B cell (primary cell): Measurements from ENCODE around the gene XYLT1. TPM values are rescaled to one million over a fixed set of nuclear protein-coding genes. Genes with fewer than 3 reads are reported as not detected.

Experiments
- ATAC-seq: fragments of 200-7000 bp; cut with Tn5 transposase; one replicate; pipeline ENCODE4 v1.10.0; 2021; ENCODE audit warnings: low read depth, mild to moderate bottlenecking, moderate number of reproducible peaks, moderate library complexity
- CTCF ChIA-PET: fragments of 350-600 bp; sonication (Branson Sonifier 250); formaldehyde crosslinking; loops from one replicate; lab custom pipeline; 2021; ENCODE audit warnings: antibody characterized with exemption, inconsistent platforms; lab: Charles Lee
- POLR2A ChIA-PET: fragments of 350-600 bp; sonication (Branson Sonifier 250); formaldehyde crosslinking; loops from one replicate; lab custom pipeline; 2021; ENCODE audit warnings: antibody characterized with exemption; lab: Charles Lee
- DNase-seq: peaks from one replicate; pipeline ENCODE4 v3.0.0; 2013
- H2AFZ ChIP-seq: 2 replicates; pipeline ENCODE4 v1.6.1; 2012; ENCODE audit warnings: mild to moderate bottlenecking, low read depth, low read length; ENCODE audit not compliant: insufficient read depth, poor library complexity, severe bottlenecking
- H3K27ac ChIP-seq, 2 donors: 1 replicate in 1 of 2; 2 replicates in 1 of 2; pipeline ENCODE4 v1.5.1; 2012 to 2013; ENCODE audit warnings: low read length in 2 of 2, mild to moderate bottlenecking in 2 of 2, moderate library complexity in 1 of 2
- H3K27me3 ChIP-seq, 4 experiments: fragments of 200-600 bp in 1 of 4; sonication (generic) in 1 of 4; replicated peaks in 1 of 4; 1 replicate in 2 of 4; 2 replicates in 2 of 4; pipeline versions ENCODE4 v1.6.1 to v1.7.0; 2013 to 2016; ENCODE audit warnings: low read length in 3 of 4, mild to moderate bottlenecking in 2 of 4, mixed read lengths in 1 of 4, moderate library complexity in 1 of 4; ENCODE audit not compliant: insufficient read depth in 4 of 4, control insufficient read depth in 3 of 4; ENCODE audit errors: control extremely low read depth in 1 of 4
- H3K36me3 ChIP-seq, 2 experiments: replicated peaks in 1 of 2; 1 replicate in 1 of 2; 2 replicates in 1 of 2; pipeline versions ENCODE4 v1.6.1 to v1.7.1; 2013; ENCODE audit warnings: low read length in 1 of 2; ENCODE audit not compliant: insufficient read depth in 2 of 2, control insufficient read depth in 1 of 2; ENCODE audit errors: control extremely low read depth in 1 of 2, extremely low read depth in 1 of 2
- H3K4me1 ChIP-seq, 2 donors: fragments of 200-600 bp in 1 of 2; sonication (generic) in 1 of 2; 1 replicate in 1 of 2; 2 replicates in 1 of 2; pipeline versions ENCODE4 v1.5.1 to v1.6.1; 2013 to 2017; ENCODE audit warnings: low read length in 2 of 2; ENCODE audit not compliant: control insufficient read depth in 2 of 2, insufficient read depth in 2 of 2
- H3K4me2 ChIP-seq: replicated peaks from 2 replicates; pipeline ENCODE3; 2012; ENCODE audit warnings: mild to moderate bottlenecking, low read depth, low read length; ENCODE audit not compliant: poor library complexity, severe bottlenecking
- H3K4me3 ChIP-seq, 5 experiments: fragments of 200-600 bp in 1 of 5; sonication (generic) in 1 of 5; 1 replicate in 3 of 5; 2 replicates in 2 of 5; pipeline versions ENCODE4 v1.5.1 to v1.7.0; 2011 to 2016; ENCODE audit warnings: low read length in 4 of 5, mild to moderate bottlenecking in 4 of 5, low read depth in 2 of 5, control low read depth in 1 of 5, moderate library complexity in 1 of 5; ENCODE audit not compliant: insufficient read depth in 1 of 5; ENCODE audit errors: control extremely low read depth in 1 of 5, extremely low read depth in 1 of 5
- H3K79me2 ChIP-seq: fragments of 200-600 bp; sonication (generic); one replicate; pipeline ENCODE4 v1.6.0; 2016; ENCODE audit warnings: low read length; ENCODE audit not compliant: control insufficient read depth, insufficient read depth
- H3K9ac ChIP-seq: fragments of 200-600 bp; sonication (generic); 2 replicates; pipeline ENCODE4 v1.6.1; 2017; ENCODE audit warnings: mild to moderate bottlenecking, low read length, moderate library complexity
- H3K9me3 ChIP-seq, 3 donors: one replicate each; pipeline versions ENCODE4 v1.6.1 to v1.7.1; 2013; ENCODE audit warnings: low read length in 2 of 3; ENCODE audit not compliant: control insufficient read depth in 2 of 3, insufficient read depth in 1 of 3; ENCODE audit errors: control extremely low read depth in 1 of 3
- H4K20me1 ChIP-seq: 2 replicates; pipeline ENCODE4 v1.6.0; 2012; ENCODE audit warnings: mild to moderate bottlenecking, low read length; ENCODE audit not compliant: insufficient read depth, control insufficient read depth, poor library complexity, severe bottlenecking
- H3K27ac Mint-ChIP-seq: one replicate; pipeline ENCODE4 v1.8.0; 2021; ENCODE audit warnings: mixed read lengths
- H3K27me3 Mint-ChIP-seq: one replicate; pipeline ENCODE4 v1.8.0; 2021; ENCODE audit warnings: mixed read lengths
- H3K4me1 Mint-ChIP-seq: one replicate; pipeline ENCODE4 v1.8.0; 2021; ENCODE audit warnings: mixed read lengths
- H3K4me3 Mint-ChIP-seq: one replicate; pipeline ENCODE4 v1.8.0; 2021; ENCODE audit warnings: mixed read lengths
- H3K9me3 Mint-ChIP-seq: one replicate; pipeline ENCODE4 v1.8.0; 2022; ENCODE audit warnings: mixed read lengths; ENCODE audit not compliant: insufficient read depth
- EZH2 ChIP-seq: IDR thresholded peaks from 2 replicates; pipeline ENCODE4 v1.6.1; 2012; ENCODE audit warnings: borderline replicate concordance, low read depth, mild to moderate bottlenecking, moderate library complexity, low read length; ENCODE audit not compliant: insufficient read depth, poor library complexity, severe bottlenecking
- WGBS: methylation state at CpG from one replicate; pipeline ENCODE4 v1.1.5; 2013; ENCODE audit warnings: missing lambda C conversion rate; ENCODE audit not compliant: insufficient coverage; 5-methylcytosine and 5-hydroxymethylcytosine counted together
- intact Hi-C: fragments of 100-400 bp; cut with micrococcal nuclease; formaldehyde crosslinking; loops from one replicate; pipeline ENCODE4 v1.10.0; 2022
- polyA plus RNA-seq: library from polyadenylated mRNA; depleted of rRNA; stranded (reverse); fragments of >200 nt; gene quantifications from 2 replicates; pipeline ENCODE4 v1.2.3, GENCODE V29; 2012
- total RNA-seq, 2 donors: library from RNA; stranded (reverse); fragments of 120-200 nt in 1 of 2; gene quantifications; 1 replicate in 1 of 2; 2 replicates in 1 of 2; pipeline versions ENCODE4 v1.2.3 to v1.2.4, GENCODE V29; 2013 to 2022
- TF ChIP-seq, protein P1 (sequence below): fragments of 200-600 bp; IDR thresholded peaks from one replicate; pipeline ENCODE4 v1.8.0; 2022; ENCODE audit warnings: antibody characterized with exemption, mild to moderate bottlenecking

The XYLT1 gene
- total and polyA plus RNA-seq, 2 donors (not counting 1 experiment from before 2014, with no cell fraction given) = 8.7 to 59.6 TPM

DNA sequence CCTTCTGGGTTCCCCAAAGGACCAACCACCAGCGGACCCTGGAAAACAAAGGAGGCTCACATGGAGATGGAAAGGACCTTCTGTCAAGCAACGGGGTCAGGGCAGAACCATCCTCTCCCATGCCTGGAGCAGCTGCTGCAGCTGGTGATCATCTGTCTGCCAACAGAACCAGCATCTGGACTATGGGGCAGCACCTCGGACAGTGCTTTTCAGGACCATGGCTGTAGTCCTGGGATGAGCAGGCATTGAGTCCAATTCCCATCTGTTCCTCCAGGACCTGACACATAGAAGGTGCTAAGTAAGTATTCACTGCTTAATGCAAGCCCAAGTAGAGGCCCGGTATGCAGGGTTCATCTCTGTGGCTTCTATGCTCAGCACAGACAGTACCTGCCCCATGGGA, 304.7 kb downstream of the XYLT1 start:
- Mint-ChIP-seq H3K4me1 (peaks cover 30% of the 10 kb centered on the region), H3K4me3 (no peak overlapping the region), H3K9me3 (no peaks in the 10 kb centered on the region), H3K27me3 (no peaks in the 10 kb centered on the region), H3K27ac (no peak overlapping the region)
- H3K9me3 ChIP-seq = no peaks in the 10 kb centered on the region
- no peak overlapping the region for H2AFZ ChIP-seq
- intact Hi-C loops = no loop called here
- no peak overlapping the region for H3K4me2 ChIP-seq
- CTCF ChIA-PET = no interaction called here
- peaks cover 20% of the 10 kb centered on the region for H3K79me2 ChIP-seq
- peaks cover 25 to 30% of the 10 kb centered on the region in 2 donors for H3K4me1 ChIP-seq
- H3K27me3 ChIP-seq = no peaks in the 10 kb centered on the region
- H3K4me3 ChIP-seq = no peak overlapping the region
- ATAC-seq (no peak), DNase-seq (no peak)
- POLR2A ChIA-PET = no interaction called here
- TF ChIP-seq, protein P1, sequence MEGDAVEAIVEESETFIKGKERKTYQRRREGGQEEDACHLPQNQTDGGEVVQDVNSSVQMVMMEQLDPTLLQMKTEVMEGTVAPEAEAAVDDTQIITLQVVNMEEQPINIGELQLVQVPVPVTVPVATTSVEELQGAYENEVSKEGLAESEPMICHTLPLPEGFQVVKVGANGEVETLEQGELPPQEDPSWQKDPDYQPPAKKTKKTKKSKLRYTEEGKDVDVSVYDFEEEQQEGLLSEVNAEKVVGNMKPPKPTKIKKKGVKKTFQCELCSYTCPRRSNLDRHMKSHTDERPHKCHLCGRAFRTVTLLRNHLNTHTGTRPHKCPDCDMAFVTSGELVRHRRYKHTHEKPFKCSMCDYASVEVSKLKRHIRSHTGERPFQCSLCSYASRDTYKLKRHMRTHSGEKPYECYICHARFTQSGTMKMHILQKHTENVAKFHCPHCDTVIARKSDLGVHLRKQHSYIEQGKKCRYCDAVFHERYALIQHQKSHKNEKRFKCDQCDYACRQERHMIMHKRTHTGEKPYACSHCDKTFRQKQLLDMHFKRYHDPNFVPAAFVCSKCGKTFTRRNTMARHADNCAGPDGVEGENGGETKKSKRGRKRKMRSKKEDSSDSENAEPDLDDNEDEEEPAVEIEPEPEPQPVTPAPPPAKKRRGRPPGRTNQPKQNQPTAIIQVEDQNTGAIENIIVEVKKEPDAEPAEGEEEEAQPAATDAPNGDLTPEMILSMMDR = no peak
- TF ChIP-seq EZH2 = no peak
- 72% methylated on average over 4 of the region's 4 CpGs for WGBS
- no peaks in the 10 kb centered on the region for H3K36me3 ChIP-seq
- no peaks in the 10 kb centered on the region for H4K20me1 ChIP-seq
- H3K27ac ChIP-seq = no peak overlapping the region
- H3K9ac ChIP-seq = no peak overlapping the region

DNA sequence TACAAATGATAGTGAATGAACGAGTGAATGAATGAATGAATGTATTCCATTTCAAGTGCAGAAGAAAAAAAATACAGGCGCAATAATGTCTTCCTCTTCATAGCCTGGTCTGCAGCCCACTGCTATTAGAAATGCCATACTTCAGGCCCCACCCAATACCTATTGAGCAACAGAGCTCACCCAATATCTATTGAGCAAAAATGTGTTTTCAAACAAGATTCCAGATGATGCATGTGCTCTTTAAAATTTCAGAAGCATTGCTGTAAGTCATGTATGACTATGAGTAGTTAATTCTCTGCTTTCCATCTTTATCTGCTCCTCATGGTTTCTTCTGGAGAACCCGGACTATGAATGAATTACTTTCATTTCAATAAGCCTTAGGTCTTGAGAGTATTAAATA, 308.2 kb downstream of the XYLT1 start:
- Mint-ChIP-seq H3K27ac (no peak overlapping the region), H3K4me3 (no peak overlapping the region), H3K27me3 (no peaks in the 10 kb centered on the region), H3K4me1 (peaks cover 29% of the 10 kb centered on the region), H3K9me3 (no peaks in the 10 kb centered on the region)
- intact Hi-C loops = no loop called here
- Histone ChIP-seq H3K4me3 (no peak overlapping the region), H3K9ac (no peak overlapping the region), H3K36me3 (peaks cover 0 to 11% of the 10 kb centered on the region in 2 experiments), H3K4me1 (peaks cover 25 to 30% of the 10 kb centered on the region in 2 donors), H2AFZ (no peak overlapping the region), H3K27me3 (no peaks in the 10 kb centered on the region), H3K27ac (no peak overlapping the region), H4K20me1 (no peaks in the 10 kb centered on the region), H3K4me2 (no peak overlapping the region), H3K9me3 (no peaks in the 10 kb centered on the region), H3K79me2 (peaks cover 11% of the 10 kb centered on the region)
- no CpG with 5 or more reads among the region's 3 CpGs for WGBS
- no peak for DNase-seq
- TF ChIP-seq EZH2 = no peak
- TF ChIP-seq, protein P1 = no peak
- no peak for ATAC-seq
- ChIA-PET POLR2A (no interaction called here), CTCF (no interaction called here)
